Measurements from ENCODE around the gene GGNBP2. TPM values are rescaled to one million over a fixed set of nuclear protein-coding genes. Genes with fewer than 3 reads are reported as not detected.

The GGNBP2 gene
- polyA plus RNA-seq, 1 of the 3 experiments (the other 2 are of a cell fraction): 79.3 TPM

- Histone ChIP-seq H3K4me2 (no peak overlapping the region), H4K20me1 (ENCODE audit: insufficient read depth) (peaks cover 73% of the 10 kb centered on the region), H3K9ac (no peak overlapping the region), H3K27me3 (ENCODE audit: insufficient read depth) (no peaks in the 10 kb centered on the region), H3K9me3 (no peaks in the 10 kb centered on the region), H3K79me2 (ENCODE audit: insufficient read depth) (peaks cover 99% of the 10 kb centered on the region), H3K36me3 (replicated peaks in 1 of 2; ENCODE audit: control insufficient read depth in 1 of 2, insufficient read depth in 2 of 2, low read length in 1 of 2) (peaks cover 20 to 54% of the 10 kb centered on the region in 2 experiments), H2AFZ (ENCODE audit: low read depth) (no peak overlapping the region), H3K4me1 (ENCODE audit: control insufficient read depth in 1 of 2, insufficient read depth in 2 of 2, low read depth in 1 of 2, low read length in 1 of 2) (no peaks in the 10 kb centered on the region), H3K4me3 (ENCODE audit: low read depth in 2 of 2, low read length in 1 of 2) (no peak overlapping the region), H3K27ac (ENCODE audit: low read depth in 2 of 2, low read length in 1 of 2) (no peak overlapping the region), H3F3A (replicated peaks; ENCODE audit: insufficient read depth) (peaks cover 11% of the 10 kb centered on the region), H3K9me2 (no peaks in the 10 kb centered on the region)
- TF ChIP-seq FOXM1 (IDR thresholded peaks at IDR 0.05; ENCODE audit: low read depth) (no peak), EP300 (IDR thresholded peaks at IDR 0.05; ENCODE audit: borderline replicate concordance in 1 of 2, low read depth in 1 of 2, low read length in 1 of 2) (no peak), TCF12 (IDR thresholded peaks at IDR 0.05) (no peak), TAF1 (IDR thresholded peaks at IDR 0.05; ENCODE audit: borderline replicate concordance, low read depth, low read length) (no peak), ELF1 (IDR thresholded peaks at IDR 0.05) (no peak), RAD21 (IDR thresholded peaks at IDR 0.05; ENCODE audit: low read length) (no peak), RFX5 (IDR thresholded peaks at IDR 0.05; ENCODE audit: low read length) (no peak), YY1 (IDR thresholded peaks at IDR 0.05; ENCODE audit: low read depth) (no peak), FOXJ3 (CRISPR knock-in tag; IDR thresholded peaks at IDR 0.05) (no peak), IRF3 (IDR thresholded peaks at IDR 0.05; ENCODE audit: low read depth, low read length) (no peak), RXRA (IDR thresholded peaks at IDR 0.05; ENCODE audit: borderline replicate concordance, low read depth) (no peak), EZH2phosphoT487 (IDR thresholded peaks at IDR 0.05; ENCODE audit: borderline replicate concordance, low read depth) (no peak), JUND (IDR thresholded peaks at IDR 0.05) (no peak)
- TF ChIP-seq, protein P1, sequence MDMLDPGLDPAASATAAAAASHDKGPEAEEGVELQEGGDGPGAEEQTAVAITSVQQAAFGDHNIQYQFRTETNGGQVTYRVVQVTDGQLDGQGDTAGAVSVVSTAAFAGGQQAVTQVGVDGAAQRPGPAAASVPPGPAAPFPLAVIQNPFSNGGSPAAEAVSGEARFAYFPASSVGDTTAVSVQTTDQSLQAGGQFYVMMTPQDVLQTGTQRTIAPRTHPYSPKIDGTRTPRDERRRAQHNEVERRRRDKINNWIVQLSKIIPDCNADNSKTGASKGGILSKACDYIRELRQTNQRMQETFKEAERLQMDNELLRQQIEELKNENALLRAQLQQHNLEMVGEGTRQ (IDR thresholded peaks at IDR 0.05; ENCODE audit: borderline replicate concordance, low read depth, low read length): no peak
- 93% methylated on average over 3 of the region's 3 CpGs for WGBS (ENCODE audit: low lambda C conversion rate)
- ChIA-PET POLR2A (no interaction called here), CTCF (no interaction called here)
- no peak for DNase-seq
Observed at GRCh38 chr17:36553459-36553858, 8.7 kb downstream of the GGNBP2 start.

DNA sequence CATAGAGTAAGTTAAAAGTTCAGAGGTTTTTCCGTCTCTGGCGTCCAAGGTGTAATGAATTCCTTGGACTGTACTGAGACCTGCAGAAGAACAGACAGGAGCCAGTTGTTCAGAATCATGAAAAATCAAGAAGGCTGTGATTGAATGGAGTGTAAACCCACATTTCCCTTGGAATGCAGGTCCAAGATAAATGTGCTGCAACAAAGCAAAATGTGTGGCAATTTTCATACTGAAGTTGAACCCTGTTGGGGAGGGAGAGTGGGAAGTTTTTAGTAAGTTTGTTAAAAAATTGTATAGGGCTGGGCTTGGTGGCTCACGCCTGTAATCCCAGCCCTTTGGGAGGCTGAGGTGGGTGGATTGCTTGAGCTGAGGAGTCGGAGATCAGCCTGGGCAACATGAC is 21.4 kb downstream of the GGNBP2 start:
- H3K79me2 ChIP-seq (ENCODE audit: insufficient read depth): peaks cover 93% of the 10 kb centered on the region
- 96% methylated on average over 4 of the region's 4 CpGs for WGBS (ENCODE audit: low lambda C conversion rate)
- ChIA-PET POLR2A (no interaction called here), CTCF (interaction anchor here (1.6 kb wide), 1 partner anchor 83 kb away, joined by 4 read pairs; no protein-coding TSS in a partner anchor)
- H2AFZ ChIP-seq (ENCODE audit: low read depth): no peak overlapping the region
- no peak overlapping the region for H3K4me2 ChIP-seq
- H3K9me2 ChIP-seq: no peaks in the 10 kb centered on the region
- no peak overlapping the region for H3K4me3 ChIP-seq (ENCODE audit: low read depth in 2 of 2, low read length in 1 of 2)
- no peaks in the 10 kb centered on the region for H3F3A ChIP-seq (replicated peaks; ENCODE audit: insufficient read depth)
- no peaks in the 10 kb centered on the region for H3K27me3 ChIP-seq (ENCODE audit: insufficient read depth)
- H3K36me3 ChIP-seq (replicated peaks in 1 of 2; ENCODE audit: control insufficient read depth in 1 of 2, insufficient read depth in 2 of 2, low read length in 1 of 2): peaks cover 29 to 66% of the 10 kb centered on the region in 2 experiments
- no peaks in the 10 kb centered on the region for H3K4me1 ChIP-seq (ENCODE audit: control insufficient read depth in 1 of 2, insufficient read depth in 2 of 2, low read depth in 1 of 2, low read length in 1 of 2)
- H3K27ac ChIP-seq (ENCODE audit: low read depth in 2 of 2, low read length in 1 of 2): no peak overlapping the region
- H3K9me3 ChIP-seq: no peaks in the 10 kb centered on the region
- no peak for DNase-seq
- no peak overlapping the region for H3K9ac ChIP-seq
- H4K20me1 ChIP-seq (ENCODE audit: insufficient read depth): no peaks in the 10 kb centered on the region; the same call in 1 of the 2 replicates
- TF ChIP-seq EP300 (IDR thresholded peaks at IDR 0.05; ENCODE audit: borderline replicate concordance in 1 of 2, low read depth in 1 of 2, low read length in 1 of 2) (no peak), NFIC (IDR thresholded peaks at IDR 0.05; ENCODE audit: borderline replicate concordance) (no peak), TAF1 (IDR thresholded peaks at IDR 0.05; ENCODE audit: borderline replicate concordance, low read depth, low read length) (no peak), FOXM1 (IDR thresholded peaks at IDR 0.05; ENCODE audit: low read depth) (no peak), POLR2AphosphoS5 (IDR thresholded peaks at IDR 0.05; ENCODE audit: low read depth, low read length) (no peak), RCOR1 (IDR thresholded peaks at IDR 0.05; ENCODE audit: low read length) (no peak), FOSL2 (IDR thresholded peaks at IDR 0.05; ENCODE audit: borderline replicate concordance, low read depth) (no peak), MXI1 (IDR thresholded peaks at IDR 0.05; ENCODE audit: low read depth, low read length) (no peak), REST (IDR thresholded peaks at IDR 0.05; ENCODE audit: low read depth, low read length) (no peak), MEF2A (IDR thresholded peaks at IDR 0.05; ENCODE audit: borderline replicate concordance, low read depth) (no peak), RAD21 (IDR thresholded peaks at IDR 0.05; ENCODE audit: low read length) (no peak), GATA2 (CRISPR knock-in tag; IDR thresholded peaks at IDR 0.05) (no peak)
